Effector CD4-positive, alpha-beta T cell (primary cell): ENCODE measurements around the gene STPG2.
"Not testable (repeated sequence)": the region's sequence is repeated elsewhere in the genome, so short reads cannot be mapped to it uniquely, and the experiment has no call there.

Experiments
- DNase-seq: peaks from one replicate; pipeline ENCODE4 v3.0.0-alpha.2; 2020

The STPG2 gene

DNA sequence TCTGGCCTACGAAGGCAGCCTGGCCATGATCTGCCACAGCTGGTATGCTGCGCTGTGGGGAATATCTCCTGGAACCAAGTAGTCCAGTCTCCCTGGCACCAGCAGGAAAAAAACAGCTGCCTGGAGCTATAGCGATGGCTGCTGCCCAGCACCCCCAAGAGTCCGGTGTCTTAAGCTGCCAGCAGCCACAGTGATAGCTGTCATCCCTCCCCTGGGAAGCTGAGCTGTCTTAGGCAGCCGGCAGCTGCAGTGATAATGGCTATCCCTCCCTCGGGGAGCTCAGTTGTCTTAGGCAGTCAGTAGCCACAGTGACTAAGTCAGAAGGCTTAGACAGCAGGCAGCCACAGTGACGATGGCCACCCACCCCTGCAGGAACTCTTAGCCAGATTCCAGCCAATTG is 205.1 kb downstream of the STPG2 start:
- DNase-seq = no peak

DNA sequence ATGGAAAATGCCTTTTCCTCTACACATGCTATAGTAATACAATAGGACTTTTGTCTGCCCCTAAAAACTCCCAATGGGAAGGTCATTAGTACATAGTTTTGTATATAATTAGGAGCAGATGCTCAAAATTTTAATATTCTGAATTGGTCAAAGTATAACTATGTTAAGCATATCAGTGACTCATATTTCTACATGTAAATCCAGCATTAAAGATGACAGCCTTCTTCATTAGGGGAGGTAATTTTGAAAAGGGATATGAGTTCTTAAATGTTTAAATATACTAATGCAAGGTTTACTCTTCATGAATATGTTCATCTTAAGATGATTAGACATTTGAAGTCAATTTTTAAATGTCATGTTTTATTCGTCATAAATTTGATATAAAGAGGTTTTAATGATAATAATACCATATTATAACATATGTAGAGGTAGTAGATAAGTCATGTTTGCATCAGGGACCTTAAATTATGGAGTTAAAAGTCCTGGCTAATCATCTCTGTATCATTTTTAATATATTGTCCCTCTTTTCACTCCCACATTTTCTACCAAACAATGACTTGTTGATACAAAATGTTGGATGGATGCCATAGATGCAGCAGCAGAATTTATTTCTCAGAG is 218.8 kb downstream of the STPG2 start:
- no peak for DNase-seq

DNA sequence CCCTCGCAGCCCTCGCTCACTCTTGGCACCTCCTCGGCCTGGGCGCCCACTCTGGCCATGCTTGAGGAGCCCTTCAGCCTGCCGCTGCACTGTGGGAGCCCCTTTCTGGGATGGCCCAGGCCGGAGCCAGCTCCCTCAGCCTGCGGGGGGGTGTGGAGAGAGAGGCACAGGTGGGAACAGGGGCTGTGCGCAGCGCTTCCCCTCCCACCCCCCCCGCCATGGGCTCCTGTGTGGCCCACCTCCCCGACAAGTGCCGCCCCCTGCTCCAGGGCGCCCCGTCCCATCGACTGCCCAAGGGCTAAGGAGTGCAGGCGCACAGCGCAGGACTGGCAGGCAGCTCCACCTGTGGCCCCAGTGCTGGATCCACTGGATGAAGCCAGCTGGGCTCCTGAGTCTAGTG is 220.2 kb downstream of the STPG2 start:
- DNase-seq = no peak

DNA sequence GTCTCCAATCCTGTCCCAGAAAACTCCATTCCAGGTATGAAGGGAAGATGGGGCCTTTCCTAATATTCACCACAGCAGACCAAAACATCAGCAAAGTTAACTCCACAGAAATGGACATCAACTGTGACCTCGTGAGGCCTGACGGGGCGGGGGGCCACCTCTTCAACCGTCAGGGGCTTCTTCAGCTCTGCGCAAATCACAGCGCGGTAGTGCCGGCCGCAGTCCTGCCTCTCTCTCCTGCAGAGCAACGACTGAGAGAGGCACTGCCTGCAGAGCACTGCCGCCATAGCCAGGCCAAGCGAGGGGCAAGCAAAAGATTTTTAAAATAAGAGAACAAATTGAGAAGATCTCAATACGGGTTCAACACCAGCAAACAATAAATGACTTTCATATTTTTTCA is 226.2 kb downstream of the STPG2 start:
- no peak for DNase-seq

DNA sequence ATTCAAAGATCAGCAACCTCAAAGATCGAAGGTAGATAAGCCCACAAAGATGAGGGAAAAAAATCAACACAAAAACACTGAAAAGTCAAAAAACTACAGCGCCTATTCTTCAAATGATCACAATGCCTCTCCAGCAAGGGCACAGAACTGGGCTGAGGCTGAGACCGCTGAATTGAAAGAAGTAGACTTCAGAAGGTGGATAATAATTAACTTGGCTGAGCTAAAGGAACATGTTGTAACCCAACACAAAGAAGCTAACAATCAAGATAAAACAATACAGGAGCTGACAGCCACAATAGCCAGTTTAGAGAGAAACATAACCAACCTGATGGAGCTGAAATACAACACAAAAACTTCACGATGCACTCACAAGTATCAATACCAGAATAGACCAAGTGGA is 231.1 kb downstream of the STPG2 start:
- no peak for DNase-seq

DNA sequence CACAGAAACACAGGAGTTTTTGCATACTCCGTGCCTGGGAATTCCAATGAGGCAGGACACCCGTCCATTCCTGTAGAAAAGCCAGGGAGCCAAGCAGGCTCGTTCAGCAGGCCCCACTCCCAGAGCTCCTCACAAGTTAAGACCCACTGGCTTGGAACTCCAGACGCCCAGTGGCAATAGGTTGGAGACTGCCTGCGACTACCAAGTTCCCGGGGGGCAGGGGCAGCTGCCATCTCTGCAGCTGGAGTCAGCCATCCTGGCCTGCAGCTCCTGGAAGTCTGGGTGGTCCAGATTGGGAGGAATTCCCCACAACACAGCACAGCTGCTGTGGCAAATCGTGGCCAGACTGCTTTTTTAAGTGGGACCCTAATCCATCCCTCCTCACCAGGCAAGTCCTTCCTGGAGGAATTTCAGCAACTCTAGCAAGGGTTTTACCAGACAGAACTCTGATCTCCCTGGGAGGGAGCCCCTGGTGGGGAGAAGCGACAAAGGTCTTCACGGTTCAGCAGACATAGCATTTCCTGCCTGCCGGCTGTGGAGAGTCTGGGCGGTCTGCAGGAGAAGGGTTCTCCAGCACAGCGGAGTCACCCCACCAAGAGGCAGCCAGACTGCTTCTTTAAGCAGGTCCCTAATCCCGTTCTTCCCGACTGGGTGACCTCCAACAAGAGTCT is 231.9 kb downstream of the STPG2 start:
- DNase-seq = no peak

DNA sequence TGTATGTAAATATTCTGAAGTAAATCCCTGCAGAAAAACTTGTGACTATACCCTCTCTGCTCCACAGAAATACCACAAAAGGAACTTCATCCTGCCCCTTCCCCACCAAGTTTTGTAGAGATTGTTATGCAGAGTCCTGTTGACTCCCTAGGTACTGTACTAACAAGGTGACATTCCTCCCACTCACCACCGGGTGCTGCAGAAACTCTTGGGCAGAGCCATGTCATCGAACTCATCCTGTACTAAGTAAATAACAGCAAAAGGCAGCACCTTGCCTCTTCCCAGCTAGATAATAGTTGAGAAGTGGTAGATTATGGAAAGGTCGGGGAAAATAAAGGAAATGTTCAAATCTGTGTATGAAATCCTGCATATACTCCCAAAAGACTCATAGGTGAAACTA is 233.3 kb downstream of the STPG2 start:
- DNase-seq = no peak

DNA sequence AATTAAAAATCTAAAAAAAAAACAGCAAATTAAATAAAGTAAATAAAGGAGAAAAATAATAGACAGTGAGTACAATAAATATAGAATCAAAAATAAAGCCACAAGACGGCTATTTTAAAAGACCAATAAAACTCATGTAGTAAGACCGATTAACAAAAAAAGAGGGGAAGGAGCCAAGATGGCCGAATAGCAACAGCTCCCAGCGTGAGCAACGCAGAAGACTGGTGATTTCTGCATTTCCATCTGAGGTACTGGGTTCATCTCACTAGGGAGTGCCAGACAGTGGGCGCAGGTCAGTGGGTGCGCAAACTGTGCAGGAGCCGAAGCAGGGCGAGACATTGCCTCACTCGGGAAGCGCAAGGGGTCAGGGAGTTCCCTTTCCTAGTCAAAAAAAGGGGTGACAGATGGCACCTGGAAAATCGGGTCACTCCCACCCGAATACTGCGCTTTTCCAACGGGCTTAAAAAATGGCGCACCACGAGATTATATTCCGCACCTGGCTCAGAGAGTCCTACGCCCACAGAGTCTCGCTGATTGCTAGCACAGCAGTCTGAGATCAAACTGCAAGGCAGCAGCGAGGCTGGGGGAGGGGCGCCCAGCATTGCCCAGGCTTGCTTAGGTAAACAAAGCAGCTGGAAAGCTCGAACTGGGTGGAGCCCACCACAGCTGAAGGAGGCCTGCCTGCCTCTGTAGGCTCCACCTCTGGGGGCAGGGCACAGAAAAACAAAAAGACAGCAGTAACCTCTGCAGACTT is 239.7 kb downstream of the STPG2 start:
- not testable (repeated sequence) for DNase-seq

DNA sequence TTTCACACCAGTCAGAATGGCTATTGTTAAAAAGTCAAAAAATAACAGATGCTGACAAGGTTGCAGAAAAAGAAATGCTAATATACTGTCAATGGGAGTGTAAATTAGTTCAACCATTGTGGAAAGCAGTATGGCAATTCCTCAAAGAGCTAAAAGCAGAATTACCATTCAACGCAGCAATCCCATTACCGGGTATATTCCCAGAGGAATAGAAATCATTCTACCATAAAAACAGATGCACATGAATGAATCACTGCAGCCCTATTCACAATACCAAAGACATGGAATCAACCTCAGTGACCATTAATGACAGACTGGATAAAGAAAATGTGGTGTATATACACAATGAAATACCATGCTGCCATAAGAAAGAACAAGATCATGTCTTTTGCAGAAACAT is 243.0 kb downstream of the STPG2 start:
- DNase-seq = no peak

DNA sequence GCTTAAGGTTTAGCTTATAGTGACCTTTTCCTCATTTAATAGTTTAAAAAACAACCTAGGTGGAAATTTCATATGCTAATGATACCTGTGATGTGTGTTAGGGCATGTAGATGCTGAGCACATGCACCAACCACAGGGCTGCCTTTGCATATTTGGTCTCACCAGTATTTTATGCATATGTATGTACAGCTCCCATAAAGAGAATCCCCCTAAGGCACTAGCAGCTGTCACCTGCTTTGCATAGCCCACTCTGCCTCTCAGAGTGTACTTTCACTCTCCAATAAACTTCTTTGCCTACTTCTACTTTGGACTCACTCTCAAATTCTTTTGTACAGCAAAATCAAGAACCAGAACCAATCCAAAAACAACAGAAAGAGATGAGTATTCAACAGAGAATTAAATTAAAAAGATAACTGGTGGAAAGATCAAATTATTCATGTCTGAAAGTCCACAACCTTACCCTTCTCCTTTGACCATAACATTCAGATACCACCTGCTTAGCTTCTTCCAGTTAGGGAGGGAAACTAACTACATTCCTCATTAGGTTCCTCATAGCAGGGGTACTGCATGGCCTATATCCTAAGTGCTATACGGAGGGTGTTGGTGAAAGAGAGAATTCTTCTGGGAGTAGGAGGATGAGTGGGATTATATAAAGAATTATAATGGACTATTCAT is 250.5 kb downstream of the STPG2 start:
- no peak for DNase-seq

DNA sequence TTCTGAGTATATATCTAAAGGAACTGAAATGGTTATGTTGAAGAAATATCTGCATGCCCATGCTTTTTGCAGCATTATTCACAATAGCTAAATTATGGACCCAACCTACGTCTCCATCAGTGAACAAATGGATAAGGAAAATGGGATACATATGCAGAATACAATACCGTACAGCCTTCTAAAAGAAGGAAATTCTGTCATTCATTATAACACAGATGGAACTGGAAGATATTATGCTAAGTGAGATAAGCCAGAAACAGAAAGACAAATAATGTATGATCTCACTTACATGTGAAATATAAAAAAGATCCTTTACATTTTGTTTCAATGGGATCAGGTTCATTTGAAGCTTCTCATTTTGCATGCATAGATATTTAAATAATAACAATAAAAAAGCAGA is 263.3 kb downstream of the STPG2 start:
- no peak for DNase-seq

DNA sequence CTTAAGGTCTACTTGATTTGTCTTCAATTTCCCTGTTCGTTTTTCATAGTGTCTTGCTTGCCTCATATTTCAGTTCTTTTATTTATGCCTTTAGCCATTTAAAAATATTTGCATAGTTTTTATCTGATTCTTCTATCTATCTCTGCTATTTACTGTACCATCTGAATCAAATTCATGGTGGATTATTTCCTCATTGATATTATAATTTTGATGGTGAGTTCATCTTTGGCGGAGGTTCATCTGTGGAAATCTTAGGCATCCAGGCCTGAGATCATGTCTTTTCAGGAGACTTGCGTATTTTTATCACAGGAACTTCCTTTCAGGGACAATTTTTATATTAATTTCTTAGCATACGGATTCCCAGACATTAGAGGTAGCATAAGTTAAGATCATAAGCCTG is 275.2 kb downstream of the STPG2 start:
- no peak for DNase-seq

DNA sequence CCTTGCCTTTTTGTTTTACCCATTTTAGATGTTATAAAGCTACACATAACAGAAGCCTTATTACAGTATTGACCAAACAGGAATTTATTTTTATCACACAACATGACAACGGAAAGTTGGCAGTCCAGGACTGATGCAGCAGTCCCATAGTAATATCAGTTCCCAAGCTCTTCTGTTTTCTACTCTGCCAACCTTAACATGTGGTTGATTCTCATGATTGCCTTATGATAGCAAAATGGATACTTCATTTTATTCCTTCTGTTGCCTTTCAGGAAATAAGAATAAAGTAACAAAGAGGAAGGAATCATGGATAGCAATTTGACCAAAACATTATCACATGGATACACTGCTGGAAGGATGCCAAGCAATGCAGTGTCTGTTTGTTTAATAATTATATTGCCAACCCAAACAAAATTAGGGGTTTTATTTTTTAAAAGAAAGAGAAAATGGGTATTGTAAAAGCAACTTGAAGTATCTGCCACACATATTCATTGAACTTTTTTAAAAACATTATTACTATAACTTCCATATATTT is 275.7 kb downstream of the STPG2 start:
- no peak for DNase-seq

DNA sequence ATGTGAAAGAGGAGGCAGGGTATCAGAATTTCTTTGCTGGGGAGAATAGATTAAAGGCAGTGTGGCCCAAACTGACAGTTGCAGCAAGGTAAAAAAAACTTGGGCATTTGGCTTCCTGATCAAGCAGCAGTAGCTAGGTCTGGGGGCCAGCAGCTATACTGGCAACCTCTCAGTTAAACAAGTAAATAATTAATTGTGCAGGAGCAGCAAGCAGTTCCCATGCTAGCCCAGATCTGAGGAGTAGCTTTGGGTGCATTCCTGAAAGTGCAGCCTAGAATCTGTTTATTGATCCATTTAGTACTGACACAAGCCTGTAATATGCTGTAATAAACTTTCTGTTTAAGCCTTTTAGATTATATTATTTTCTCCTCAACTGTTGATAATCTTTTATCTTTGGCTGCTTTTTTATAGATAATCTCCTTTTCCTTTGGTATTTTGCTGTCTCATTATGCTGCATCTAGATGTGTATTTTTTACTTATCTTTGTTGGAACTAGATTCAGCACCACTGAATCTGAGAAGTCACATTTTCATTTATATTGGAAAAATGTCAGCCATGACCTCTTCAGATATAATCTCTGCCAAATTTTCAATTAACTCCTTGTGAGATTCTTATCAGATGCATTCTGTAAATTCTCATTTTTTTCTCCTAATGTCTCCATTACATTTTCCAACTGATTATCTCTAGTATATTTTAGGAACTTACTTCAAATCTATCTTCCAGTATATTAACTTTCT is 276.3 kb downstream of the STPG2 start:
- DNase-seq = no peak

DNA sequence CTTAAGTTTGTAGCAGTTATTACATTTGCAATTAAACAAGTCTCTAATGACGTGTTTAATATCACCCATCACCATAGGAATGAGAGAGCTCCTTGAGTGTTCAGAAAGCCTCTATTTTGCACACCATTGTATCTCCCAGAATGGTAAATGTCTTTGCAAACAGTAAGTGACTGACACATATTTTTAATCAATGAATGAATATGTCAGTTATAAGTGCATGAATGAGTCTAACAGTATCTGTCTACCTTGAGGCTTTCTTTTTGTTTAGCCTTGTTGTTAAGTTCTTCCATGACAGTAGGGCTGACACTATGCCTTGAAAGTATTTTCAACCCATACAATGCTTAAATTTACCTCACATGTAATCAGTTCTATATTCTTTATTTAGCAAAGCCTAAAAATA is 292.2 kb downstream of the STPG2 start:
- no peak for DNase-seq

DNA sequence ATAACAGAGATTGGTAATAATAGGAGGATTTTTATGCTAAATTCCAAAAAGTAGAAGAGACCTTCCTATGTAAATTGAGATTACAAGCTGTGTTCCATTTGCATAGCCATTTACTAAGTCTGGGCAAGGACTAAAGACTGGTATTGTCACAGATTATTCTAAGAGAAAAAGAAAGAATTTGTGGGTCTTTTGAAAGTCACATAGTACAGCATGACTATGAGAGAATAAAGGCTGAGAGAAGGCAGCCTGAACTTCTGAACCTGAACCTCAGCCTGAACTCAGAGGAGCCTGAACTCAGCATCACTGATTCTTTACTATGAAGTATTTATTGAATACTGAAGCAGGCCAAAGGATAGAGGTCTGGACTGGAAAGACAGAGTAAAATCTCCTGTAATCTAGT is 297.5 kb downstream of the STPG2 start:
- no peak for DNase-seq

DNA sequence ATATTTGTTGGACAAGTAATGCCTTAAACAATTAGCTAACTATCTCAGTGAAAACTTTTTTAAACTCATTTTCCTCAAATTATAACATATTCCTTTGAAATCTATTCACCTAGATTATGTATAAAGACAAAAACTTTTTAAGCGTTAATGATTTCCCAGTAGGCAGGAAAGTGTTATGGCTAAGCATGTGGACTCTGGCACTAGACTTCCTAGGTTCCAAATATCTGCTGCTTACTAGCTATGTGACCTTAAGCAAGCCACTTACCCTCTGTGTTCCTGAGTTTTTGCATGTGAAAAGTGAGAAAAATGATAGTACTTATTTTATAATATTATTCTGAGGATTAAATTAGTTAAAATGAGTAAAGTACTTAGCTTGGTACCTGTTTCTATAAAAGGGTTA is 301.8 kb downstream of the STPG2 start:
- no peak for DNase-seq

DNA sequence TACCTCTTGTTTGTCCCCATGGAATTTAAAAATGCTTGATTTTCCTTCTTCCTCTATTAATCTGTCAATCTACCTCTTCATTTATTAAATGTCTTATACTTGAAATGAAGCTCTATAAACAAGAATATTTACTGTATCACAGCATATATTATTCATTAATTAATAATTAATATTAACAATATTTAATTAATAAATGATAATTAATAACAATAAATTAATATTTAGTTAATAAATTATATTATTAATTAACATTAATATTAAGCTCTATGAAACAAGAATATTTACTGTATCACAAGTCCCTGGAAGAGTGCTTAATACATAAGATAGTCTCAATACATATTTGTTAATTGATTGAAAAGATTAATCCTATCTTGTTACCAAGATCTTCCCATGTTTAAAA is 306.6 kb downstream of the STPG2 start:
- DNase-seq = no peak

DNA sequence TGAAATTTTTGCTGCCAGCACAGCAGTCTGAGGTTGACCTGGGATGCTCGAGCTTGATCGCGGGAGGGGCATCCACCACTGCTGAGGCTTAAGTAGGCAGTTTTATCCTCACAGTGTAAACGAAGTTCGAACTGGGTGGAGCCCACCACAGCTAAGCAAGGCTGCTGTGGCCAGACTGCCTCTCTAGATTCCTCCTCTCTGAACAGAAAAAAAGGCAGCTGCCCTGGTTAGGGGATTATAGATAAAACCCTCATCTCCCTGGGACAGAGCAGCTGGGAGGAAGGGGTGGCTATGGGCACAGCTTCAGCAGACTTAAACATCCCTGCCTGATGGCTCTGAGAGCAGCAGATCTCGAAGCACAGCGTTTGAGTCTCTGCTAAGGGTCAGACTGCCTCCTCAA is 314.6 kb downstream of the STPG2 start:
- no peak for DNase-seq

DNA sequence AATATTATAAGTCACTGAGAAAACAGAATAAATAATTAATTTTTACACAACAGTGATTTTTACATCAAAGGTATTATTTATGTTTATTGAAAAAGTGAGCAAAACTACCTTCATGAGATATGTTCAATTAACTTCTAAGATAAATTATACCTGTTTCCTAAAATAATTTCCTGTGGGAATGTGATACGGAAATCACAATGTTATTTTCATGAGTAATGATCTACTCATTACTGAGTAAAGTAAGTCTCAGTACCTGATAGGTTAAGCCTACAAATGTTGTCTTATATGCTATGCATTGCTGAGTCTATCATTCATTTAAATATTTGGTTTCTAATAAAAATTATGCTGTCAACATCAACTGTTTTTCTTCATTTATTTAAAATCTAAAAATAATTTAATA is 324.0 kb downstream of the STPG2 start:
- DNase-seq = no peak

DNA sequence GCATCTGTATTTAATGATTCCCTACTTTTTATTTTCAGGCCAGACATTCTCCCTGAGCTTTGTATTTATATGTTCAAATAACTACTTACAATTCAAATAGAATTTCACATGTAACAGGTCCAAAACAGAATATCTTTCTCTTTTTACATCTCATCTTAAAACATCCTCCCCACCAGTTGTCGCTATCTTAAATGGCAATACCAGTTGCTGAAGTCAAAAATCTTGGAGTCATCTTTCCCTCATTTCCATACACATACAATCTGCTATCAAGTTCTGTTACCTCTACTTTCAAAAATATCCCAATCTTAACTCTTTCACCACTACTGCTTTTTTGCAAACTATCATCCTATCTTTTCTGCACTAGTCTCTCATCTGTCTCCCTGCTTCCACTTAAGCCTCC is 330.5 kb downstream of the STPG2 start:
- no peak for DNase-seq

DNA sequence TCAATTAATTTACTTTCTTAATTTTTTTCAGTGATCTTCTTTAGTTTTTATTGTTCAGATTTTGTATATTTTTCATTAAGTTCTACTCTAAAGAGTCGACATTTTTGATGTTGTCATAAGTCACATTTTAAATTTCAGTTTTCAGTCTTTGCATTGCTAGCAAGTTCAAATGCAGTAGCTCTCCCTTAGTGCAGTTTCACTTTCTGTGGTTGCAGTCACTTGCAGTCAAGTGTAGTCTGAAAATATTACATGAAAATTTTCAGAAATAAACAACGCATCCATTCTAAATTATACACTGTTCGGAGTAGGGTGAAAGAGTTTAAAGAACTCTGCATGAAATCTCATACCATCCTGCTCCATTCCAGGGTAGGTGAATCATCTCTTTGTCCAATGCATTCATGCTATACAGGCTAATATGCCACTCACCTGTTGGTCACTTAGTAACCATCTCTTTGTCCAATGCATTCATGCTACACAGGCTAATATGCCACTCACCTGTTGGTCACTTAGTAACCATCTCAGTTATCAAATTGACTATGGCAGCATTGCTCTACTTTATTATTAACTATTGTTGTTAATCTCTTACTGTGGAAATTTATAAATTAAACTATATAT is 356.9 kb downstream of the STPG2 start:
- no peak for DNase-seq
